Stomach smooth muscle (tissue), 2 donors: ENCODE measurements around the gene UXS1.
A peak's percentile ranks its signal among the peaks of the same experiment; 100 is the strongest.
"Not testable (repeated sequence)": the region's sequence is repeated elsewhere in the genome, so short reads cannot be mapped to it uniquely, and the experiment has no call there.

ENCODE experiments used
- H3K27ac ChIP-seq: one replicate; pipeline ENCODE4 v1.7.0; 2013; ENCODE audit warnings: mild to moderate bottlenecking, low read length, inconsistent platforms
- H3K27me3 ChIP-seq, 2 donors: one replicate each; pipeline ENCODE4 v1.7.0; 2013; ENCODE audit warnings: low read length in 2 of 2; ENCODE audit not compliant: insufficient read depth in 2 of 2, control insufficient read depth in 1 of 2
- H3K36me3 ChIP-seq, 2 donors: one replicate each; pipeline ENCODE4 v1.7.0; 2013; ENCODE audit warnings: low read length in 2 of 2; ENCODE audit not compliant: control insufficient read depth in 2 of 2, insufficient read depth in 2 of 2
- H3K4me1 ChIP-seq: one replicate; pipeline ENCODE4 v1.7.0; 2013; ENCODE audit warnings: low read length; ENCODE audit not compliant: control insufficient read depth, insufficient read depth
- H3K4me3 ChIP-seq, 2 donors: one replicate each; pipeline ENCODE4 v1.7.0; 2013; ENCODE audit warnings: low read length in 2 of 2
- H3K9ac ChIP-seq, 2 donors: one replicate each; pipeline ENCODE4 v1.7.0; 2013; ENCODE audit warnings: low read length in 2 of 2, mild to moderate bottlenecking in 1 of 2
- H3K9me3 ChIP-seq, 2 donors: one replicate each; pipeline ENCODE4 v1.7.0; 2013; ENCODE audit warnings: low read length in 2 of 2; ENCODE audit not compliant: control insufficient read depth in 2 of 2
- donor health status: healthy.
- donor health status: Pancreatic carcinoma.

The UXS1 gene

DNA sequence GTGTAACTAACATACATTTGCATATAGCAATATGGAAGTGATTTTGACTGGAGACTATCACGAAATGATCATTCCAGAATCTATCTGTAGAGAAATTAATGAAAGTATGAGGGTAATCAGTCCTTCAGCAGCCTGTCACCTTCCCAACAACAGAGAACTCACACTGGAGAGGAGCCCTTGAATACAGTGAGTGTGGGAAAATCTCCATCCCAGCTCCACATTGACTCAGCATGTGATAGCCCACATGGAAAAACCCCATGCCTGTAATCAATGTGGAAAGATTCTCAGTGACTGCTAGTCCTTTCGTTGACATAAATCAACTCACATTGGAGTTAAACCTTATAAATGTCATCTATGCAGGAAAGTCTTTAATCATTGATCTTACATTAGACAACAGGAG, 13.1 kb upstream of the UXS1 start:
- Histone ChIP-seq H3K4me1 (no peaks in the 10 kb centered on the region), H3K4me3 (no peak overlapping the region), H3K9ac (no peak overlapping the region), H3K9me3 (no peaks in the 10 kb centered on the region), H3K27me3 (no peaks in the 10 kb centered on the region), H3K27ac (no peak overlapping the region), H3K36me3 (no peaks in the 10 kb centered on the region)

DNA sequence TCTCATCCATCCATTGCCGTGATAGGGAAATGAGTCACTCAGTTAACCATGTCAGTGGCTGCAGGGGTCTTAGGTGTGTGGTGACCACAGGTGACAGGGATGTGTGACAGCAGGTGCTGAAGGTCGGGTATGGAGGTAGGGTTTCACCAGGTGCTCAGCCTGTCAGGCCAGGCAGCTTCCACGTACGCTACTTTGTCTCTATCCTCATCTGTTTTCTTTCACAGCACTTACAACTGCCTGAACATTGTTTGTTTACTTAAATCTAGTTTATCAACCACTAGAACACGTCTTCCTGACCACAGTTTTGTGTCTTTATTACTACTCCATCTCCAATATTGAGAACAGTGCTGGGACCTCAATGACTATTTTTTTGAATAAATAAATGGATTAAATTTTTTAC, 11.4 kb upstream of the UXS1 start:
- Histone ChIP-seq H3K36me3 (no peaks in the 10 kb centered on the region), H3K27me3 (no peaks in the 10 kb centered on the region), H3K27ac (no peak overlapping the region), H3K9ac (no peak overlapping the region), H3K9me3 (no peaks in the 10 kb centered on the region), H3K4me1 (no peaks in the 10 kb centered on the region), H3K4me3 (no peak overlapping the region)

GRCh38 chr2:106204551-106204950, 10.4 kb upstream of the UXS1 start:
- H3K4me3 ChIP-seq, H3K4me1 ChIP-seq, H3K27me3 ChIP-seq, H3K27ac ChIP-seq, H3K9me3 ChIP-seq, H3K9ac ChIP-seq, H3K36me3 ChIP-seq: not testable (repeated sequence)

DNA sequence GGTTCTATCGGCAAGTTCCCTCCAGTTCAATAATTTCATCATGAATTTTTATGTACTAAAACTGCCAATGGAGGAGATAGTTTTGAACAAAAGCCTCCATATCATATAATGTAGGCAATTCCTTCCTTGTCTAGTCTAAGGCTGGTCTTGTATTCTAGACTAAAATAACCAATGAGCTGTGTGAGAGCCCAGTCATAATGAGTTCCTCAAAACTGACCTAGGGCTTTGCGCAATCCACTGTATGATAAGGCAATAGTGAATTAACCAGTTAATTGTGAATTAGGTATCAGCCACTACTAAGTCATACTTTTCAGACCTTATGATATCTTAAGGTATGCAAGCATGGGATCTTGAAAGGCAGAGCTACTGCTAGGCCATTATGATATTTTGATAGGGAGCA, 7.6 kb upstream of the UXS1 start:
- Histone ChIP-seq H3K9me3 (no peaks in the 10 kb centered on the region), H3K4me1 (peaks cover 9% of the 10 kb centered on the region), H3K9ac (no peak overlapping the region), H3K27ac (no peak overlapping the region), H3K36me3 (no peaks in the 10 kb centered on the region), H3K27me3 (no peaks in the 10 kb centered on the region), H3K4me3 (no peak overlapping the region)

DNA sequence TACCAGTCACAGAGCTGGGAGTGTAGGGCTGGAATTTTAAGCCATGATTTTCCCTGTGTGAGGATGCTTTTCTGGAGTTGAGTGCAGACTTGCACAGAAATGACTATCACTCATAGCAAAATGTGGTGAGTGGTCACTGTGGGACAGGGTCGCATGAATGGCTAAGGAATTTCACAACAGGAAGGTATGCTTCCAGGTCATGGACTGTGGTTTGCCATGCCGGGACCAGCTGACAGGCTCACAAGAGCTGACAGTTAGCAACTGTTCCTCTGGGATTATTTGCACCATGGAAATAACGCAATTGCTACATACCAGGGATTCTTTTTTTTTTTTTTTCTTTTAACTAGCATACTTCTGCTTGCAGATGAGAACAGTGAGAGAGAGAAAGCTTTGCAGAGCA, 3.8 kb upstream of the UXS1 start:
- Histone ChIP-seq H3K4me3 (no peak overlapping the region), H3K27me3 (no peaks in the 10 kb centered on the region), H3K36me3 (no peaks in the 10 kb centered on the region), H3K4me1 (peaks cover 12% of the 10 kb centered on the region), H3K9me3 (no peaks in the 10 kb centered on the region), H3K9ac (no peak overlapping the region), H3K27ac (no peak overlapping the region)

DNA sequence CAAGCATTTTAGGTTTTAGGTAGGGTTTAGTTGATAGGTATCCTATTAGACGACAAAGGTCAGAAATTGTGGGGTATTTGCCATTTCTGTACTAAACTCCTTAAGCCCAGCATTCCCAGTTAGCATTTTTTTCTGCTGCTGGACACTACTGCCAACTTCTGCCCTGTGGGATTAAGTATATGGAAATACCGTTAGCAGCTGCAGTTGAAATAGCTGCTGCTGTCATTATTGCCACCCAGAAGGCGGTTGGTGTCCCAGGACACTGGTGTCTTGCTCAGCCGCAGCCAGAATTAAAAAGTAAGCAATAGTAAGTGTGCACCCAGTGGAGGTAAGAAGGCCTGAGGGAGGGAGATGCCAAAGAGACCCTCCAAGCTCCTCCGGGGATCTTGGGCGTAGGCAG, 1.9 kb upstream of the UXS1 start:
- H3K27ac ChIP-seq, result no peak overlapping the region
- no peaks in the 10 kb centered on the region for H3K27me3 ChIP-seq
- H3K9me3 ChIP-seq, result no peaks in the 10 kb centered on the region
- no peaks in the 10 kb centered on the region for H3K36me3 ChIP-seq
- H3K4me1 ChIP-seq, result peaks cover 27% of the 10 kb centered on the region
- H3K4me3 ChIP-seq, result no peak overlapping the region
- no peak overlapping the region for H3K9ac ChIP-seq

DNA sequence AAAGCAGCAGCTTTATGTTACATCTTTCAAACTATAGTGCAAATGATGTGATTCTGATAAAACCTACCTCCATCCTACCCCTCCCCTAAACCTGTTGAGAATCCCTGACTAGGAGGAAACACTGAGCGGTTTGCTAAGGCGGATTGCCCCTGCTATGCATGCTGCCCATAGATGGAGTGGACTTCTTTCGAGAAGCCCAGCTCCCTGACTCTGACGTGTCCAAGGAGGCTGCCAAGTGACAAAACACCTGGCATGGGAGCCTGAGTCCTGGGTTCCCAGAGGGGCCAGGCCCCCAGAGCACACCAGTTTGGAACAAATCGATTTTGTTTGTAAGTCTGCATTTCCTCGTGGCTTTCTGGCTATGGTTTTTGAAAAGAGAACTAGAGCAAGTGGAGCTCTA, 1.4 kb upstream of the UXS1 start:
- Histone ChIP-seq H3K27ac (peak overlapping the region; percentile 86), H3K4me1 (peaks cover 27% of the 10 kb centered on the region), H3K27me3 (no peaks in the 10 kb centered on the region), H3K9ac (no peak overlapping the region), H3K36me3 (no peaks in the 10 kb centered on the region), H3K9me3 (no peaks in the 10 kb centered on the region), H3K4me3 (peak overlapping the region; percentile 89 to 93)

DNA sequence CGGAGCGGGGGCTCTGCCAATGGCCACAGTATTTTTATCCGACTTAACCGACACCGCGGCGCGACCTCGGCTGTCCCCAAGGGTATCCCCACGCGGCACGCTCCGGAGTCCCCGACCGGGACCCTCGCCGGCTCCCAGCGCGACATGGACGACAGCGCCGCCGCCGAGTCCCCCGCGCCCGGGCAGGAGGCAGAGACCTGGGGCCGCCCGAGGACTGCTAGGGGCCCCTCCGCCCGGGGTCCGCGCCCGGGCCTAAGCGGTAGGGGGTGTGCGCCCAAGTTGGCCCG, 468 bp downstream of the UXS1 start:
- Histone ChIP-seq H3K27ac (peak overlapping the region; percentile 41), H3K9ac (peak overlapping the region; percentile 49 to 64), H3K4me3 (peak overlapping the region; percentile 70 to 80), H3K27me3 (no peaks in the 10 kb centered on the region), H3K36me3 (no peaks in the 10 kb centered on the region), H3K4me1 (peaks cover 27% of the 10 kb centered on the region), H3K9me3 (no peaks in the 10 kb centered on the region)

- Histone ChIP-seq H3K9me3 (no peaks in the 10 kb centered on the region), H3K4me1 (peaks cover 27% of the 10 kb centered on the region), H3K4me3 (peak overlapping the region; percentile 70 to 80), H3K27me3 (no peaks in the 10 kb centered on the region), H3K36me3 (no peaks in the 10 kb centered on the region), H3K27ac (peak overlapping the region; percentile 41), H3K9ac (peak overlapping the region; percentile 49 to 64)
These were observed 1.1 kb downstream of the UXS1 start for GRCh38 chr2:106192752-106193689.

- Histone ChIP-seq H3K4me1 (peaks cover 22% of the 10 kb centered on the region), H3K36me3 (no peaks in the 10 kb centered on the region), H3K27me3 (no peaks in the 10 kb centered on the region), H3K9ac (no peak overlapping the region), H3K4me3 (peak overlapping the region in 1 of 2 donors; percentile 15), H3K27ac (no peak overlapping the region), H3K9me3 (no peaks in the 10 kb centered on the region)
These were observed 2.5 kb downstream of the UXS1 start for GRCh38 chr2:106191511-106192016.

DNA sequence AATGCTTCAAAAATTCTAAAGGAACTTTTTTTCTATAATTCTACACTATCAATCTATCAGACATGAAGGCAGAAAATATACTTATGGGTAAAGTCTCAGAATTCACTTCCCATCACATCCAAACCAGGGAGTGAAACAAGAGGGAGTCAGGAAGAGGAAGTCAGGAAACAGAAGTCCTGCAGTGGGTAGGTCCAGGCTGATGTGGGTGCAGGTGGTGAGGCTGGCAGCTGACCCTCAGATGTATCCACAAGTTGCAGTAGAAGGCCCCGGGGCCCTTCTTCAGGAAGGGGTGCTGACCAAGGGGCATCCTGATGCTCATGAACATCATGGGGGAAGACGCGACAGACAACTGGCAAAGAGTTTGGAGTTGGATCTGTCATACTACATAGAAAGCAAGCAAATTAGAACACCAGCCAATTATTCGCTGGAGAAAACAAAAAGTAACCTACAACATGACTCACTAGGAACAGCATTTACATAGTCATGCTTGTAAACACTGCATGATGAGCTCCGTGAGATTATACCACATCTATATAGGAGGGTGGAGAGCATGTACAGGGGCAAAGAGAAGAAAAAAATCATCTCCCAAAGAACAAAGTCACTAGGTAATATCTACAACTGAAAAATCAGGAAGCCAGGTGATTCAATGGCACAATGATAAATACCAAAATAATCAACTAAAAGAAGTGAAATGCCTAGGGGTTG, 4.2 kb downstream of the UXS1 start:
- H3K4me3 ChIP-seq, result no peak overlapping the region
- H3K9ac ChIP-seq, result no peak overlapping the region
- H3K27ac ChIP-seq, result no peak overlapping the region
- peaks cover 22% of the 10 kb centered on the region for H3K4me1 ChIP-seq
- no peaks in the 10 kb centered on the region for H3K9me3 ChIP-seq
- H3K27me3 ChIP-seq, result no peaks in the 10 kb centered on the region
- no peaks in the 10 kb centered on the region for H3K36me3 ChIP-seq
